ENCODE results near the gene SCN2A. TPM values are rescaled to one million over a fixed set of nuclear protein-coding genes. Genes with fewer than 3 reads are reported as not detected.
"Not testable (repeated sequence)": the region's sequence is repeated elsewhere in the genome, so short reads cannot be mapped to it uniquely, and the experiment has no call there.

Gene SCN2A
- total RNA-seq, 1 donor from 2014 or later = 0.53 TPM

DNA sequence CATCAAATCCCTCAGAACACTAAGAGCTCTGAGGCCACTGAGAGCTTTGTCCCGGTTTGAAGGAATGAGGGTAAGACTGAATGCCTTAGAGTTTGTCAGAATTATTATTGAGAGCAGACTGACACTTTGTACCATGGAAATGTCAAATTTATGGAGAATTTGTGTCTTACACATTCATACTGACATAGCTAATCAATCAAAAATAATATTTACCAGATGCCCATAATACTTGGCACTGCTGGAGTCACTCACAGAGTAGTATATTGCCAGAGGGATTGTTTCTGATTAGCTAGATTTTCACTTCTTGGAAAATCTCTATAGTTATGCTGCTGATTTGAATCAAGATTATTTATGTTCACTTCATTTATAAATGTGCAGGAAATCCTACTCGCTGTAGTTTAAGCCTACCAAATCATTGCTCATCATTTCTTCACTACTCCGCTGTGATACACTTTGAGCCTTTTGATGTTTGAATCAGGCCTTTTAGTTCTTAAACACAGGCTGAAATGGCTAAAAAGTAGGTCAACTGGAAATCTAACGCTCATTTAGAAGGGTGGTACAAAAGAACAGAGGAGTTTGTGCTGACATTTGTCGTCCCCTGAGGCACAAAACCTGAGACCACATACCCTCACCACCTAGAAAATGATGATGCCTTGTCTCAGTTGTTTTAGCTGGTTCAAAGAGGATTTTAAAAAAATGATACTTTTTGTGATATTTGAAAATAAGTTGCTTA lies 134.2 kb downstream of the SCN2A start:
- Histone ChIP-seq H3K27ac (no peak overlapping the region), H3K4me3 (no peak overlapping the region), H3K4me1 (no peaks in the 10 kb centered on the region), H3K27me3 (no peaks in the 10 kb centered on the region), H3K36me3 (no peaks in the 10 kb centered on the region), H3K9me3 (no peaks in the 10 kb centered on the region)
- DNase-seq (ENCODE audit: low spot score in 2 of 2) = no peak
- TF ChIP-seq CTCF (IDR thresholded peaks at IDR 0.05) = no peak
- intact Hi-C loops (cut with DNase I) = no loop called here

GRCh38 chr2:165376571-165376975 lies 137.4 kb downstream of the SCN2A start:
- H3K36me3 ChIP-seq = no peaks in the 10 kb centered on the region

GRCh38 chr2:165382362-165382761 lies 143.1 kb downstream of the SCN2A start:
- intact Hi-C loops (cut with DNase I) = no loop called here
- Histone ChIP-seq H3K36me3 (no peaks in the 10 kb centered on the region), H3K9me3 (no peaks in the 10 kb centered on the region), H3K4me3 (no peak overlapping the region), H3K4me1 (no peaks in the 10 kb centered on the region), H3K27ac (no peak overlapping the region), H3K27me3 (no peaks in the 10 kb centered on the region)
- no peak for DNase-seq (ENCODE audit: low spot score in 2 of 2)
- TF ChIP-seq CTCF (IDR thresholded peaks at IDR 0.05) = no peak

More at GRCh38 chr2:165376571-165376975, 137.4 kb downstream of the SCN2A start:
- intact Hi-C loops (cut with DNase I) = no loop called here
- no peak overlapping the region for H3K27ac ChIP-seq
- TF ChIP-seq CTCF (IDR thresholded peaks at IDR 0.05) = no peak
- DNase-seq (ENCODE audit: low spot score in 2 of 2) = no peak
- H3K27me3 ChIP-seq = no peaks in the 10 kb centered on the region
- no peaks in the 10 kb centered on the region for H3K4me1 ChIP-seq
- no peaks in the 10 kb centered on the region for H3K9me3 ChIP-seq
- no peak overlapping the region for H3K4me3 ChIP-seq

DNA sequence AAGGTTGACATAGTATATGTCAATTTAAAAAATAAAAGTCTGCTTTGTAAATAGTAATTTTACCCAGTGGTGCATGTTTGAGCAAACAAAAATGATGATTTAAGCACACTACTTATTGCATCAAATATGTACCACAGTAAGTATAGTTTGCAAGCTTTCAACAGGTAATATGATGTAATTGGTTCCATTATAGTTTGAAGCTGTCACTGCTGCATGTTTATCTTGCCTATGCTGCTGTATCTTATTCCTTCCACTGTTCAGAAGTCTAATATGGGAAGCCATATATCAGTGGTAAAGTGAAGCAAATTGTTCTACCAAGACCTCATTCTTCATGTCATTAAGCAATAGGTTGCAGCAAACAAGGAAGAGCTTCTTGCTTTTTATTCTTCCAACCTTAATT lies 151.7 kb downstream of the SCN2A start:
- no peak for DNase-seq (ENCODE audit: low spot score in 2 of 2)
- intact Hi-C loops (cut with DNase I) = no loop called here
- H3K27ac ChIP-seq = no peak overlapping the region
- no peaks in the 10 kb centered on the region for H3K36me3 ChIP-seq
- no peaks in the 10 kb centered on the region for H3K27me3 ChIP-seq
- no peak overlapping the region for H3K4me3 ChIP-seq
- no peak for TF ChIP-seq CTCF (IDR thresholded peaks at IDR 0.05)
- H3K4me1 ChIP-seq = no peaks in the 10 kb centered on the region
- H3K9me3 ChIP-seq = no peaks in the 10 kb centered on the region

- H3K27ac ChIP-seq = no peak overlapping the region
- intact Hi-C loops (cut with DNase I) = no loop called here
- H3K4me3 ChIP-seq = no peak overlapping the region
- no peaks in the 10 kb centered on the region for H3K9me3 ChIP-seq
- TF ChIP-seq CTCF (IDR thresholded peaks at IDR 0.05) = no peak
- no peaks in the 10 kb centered on the region for H3K4me1 ChIP-seq
- no peak for DNase-seq (ENCODE audit: low spot score in 2 of 2)
- no peaks in the 10 kb centered on the region for H3K27me3 ChIP-seq
- no peaks in the 10 kb centered on the region for H3K36me3 ChIP-seq
These were observed 152.6 kb downstream of the SCN2A start for GRCh38 chr2:165391791-165392190.

GRCh38 chr2:165398603-165399002 lies 159.4 kb downstream of the SCN2A start:
- H3K4me3 ChIP-seq; DNase-seq (ENCODE audit: low spot score in 2 of 2); H3K9me3 ChIP-seq; H3K36me3 ChIP-seq; H3K27me3 ChIP-seq; H3K27ac ChIP-seq; H3K4me1 ChIP-seq; intact Hi-C loops (cut with DNase I): not testable (repeated sequence)
